Esophagus squamous epithelium (tissue), 4 donors: Measurements from ENCODE around the gene KDM6B.

Source experiments
- POLR2A ChIP-seq, 4 donors: fragments of 450-650 bp; IDR thresholded peaks; one replicate each; pipeline ENCODE4 v1.6.1; 2017; ENCODE audit warnings: antibody characterized with exemption in 4 of 4, mild to moderate bottlenecking in 4 of 4, moderate library complexity in 3 of 4
- TF ChIP-seq, protein P1 (sequence below), 6 experiments: fragments of 450-650 bp in 4 of 6; fragments of 200-600 bp in 2 of 6; sonication (generic) in 2 of 6; IDR thresholded peaks; one replicate each; pipeline ENCODE4 v1.5.1; 2016 to 2019; ENCODE audit warnings: antibody characterized with exemption in 6 of 6, mild to moderate bottlenecking in 4 of 6, moderate library complexity in 4 of 6

DNA sequence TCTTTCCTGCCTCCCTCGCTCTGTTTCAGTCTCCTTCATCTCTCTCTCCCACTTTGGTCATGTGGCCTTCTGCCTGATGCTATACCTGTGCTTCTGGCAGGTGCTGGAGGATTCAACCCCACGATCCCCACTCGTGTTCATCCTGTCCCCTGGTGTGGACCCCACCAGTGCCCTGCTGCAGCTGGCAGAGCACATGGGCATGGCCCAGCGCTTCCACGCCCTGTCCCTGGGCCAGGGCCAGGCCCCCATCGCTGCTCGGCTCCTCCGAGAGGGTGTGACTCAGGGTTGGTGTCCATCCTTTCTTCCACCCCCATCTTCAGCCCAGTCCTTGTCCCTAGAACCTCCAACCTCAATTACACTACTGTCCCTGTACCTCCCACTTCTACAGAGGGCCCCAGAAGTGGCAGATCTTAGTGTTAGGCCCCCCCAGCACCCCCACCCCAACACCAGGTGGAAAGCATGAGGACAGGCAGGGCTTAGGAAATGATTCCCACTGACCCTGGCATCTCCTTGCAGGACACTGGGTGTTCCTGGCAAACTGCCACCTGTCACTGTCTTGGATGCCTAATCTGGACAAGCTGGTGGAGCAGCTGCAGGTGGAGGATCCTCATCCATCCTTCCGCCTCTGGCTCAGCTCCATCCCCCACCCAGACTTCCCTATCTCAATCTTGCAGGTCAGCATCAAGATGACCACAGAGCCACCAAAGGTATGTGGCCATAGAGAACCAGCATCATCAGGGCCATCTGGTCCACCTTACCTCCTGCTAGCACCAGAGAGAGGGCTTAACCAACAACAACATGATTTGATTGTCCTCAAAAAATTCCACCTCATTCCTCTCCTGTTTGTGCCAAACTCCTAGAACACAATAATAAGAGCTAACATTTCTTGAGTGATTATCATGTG is 9.7 kb upstream of the KDM6B start:
- TF ChIP-seq, protein P1, sequence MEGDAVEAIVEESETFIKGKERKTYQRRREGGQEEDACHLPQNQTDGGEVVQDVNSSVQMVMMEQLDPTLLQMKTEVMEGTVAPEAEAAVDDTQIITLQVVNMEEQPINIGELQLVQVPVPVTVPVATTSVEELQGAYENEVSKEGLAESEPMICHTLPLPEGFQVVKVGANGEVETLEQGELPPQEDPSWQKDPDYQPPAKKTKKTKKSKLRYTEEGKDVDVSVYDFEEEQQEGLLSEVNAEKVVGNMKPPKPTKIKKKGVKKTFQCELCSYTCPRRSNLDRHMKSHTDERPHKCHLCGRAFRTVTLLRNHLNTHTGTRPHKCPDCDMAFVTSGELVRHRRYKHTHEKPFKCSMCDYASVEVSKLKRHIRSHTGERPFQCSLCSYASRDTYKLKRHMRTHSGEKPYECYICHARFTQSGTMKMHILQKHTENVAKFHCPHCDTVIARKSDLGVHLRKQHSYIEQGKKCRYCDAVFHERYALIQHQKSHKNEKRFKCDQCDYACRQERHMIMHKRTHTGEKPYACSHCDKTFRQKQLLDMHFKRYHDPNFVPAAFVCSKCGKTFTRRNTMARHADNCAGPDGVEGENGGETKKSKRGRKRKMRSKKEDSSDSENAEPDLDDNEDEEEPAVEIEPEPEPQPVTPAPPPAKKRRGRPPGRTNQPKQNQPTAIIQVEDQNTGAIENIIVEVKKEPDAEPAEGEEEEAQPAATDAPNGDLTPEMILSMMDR (IDR thresholded peaks at IDR 0.05), result no peak
- TF ChIP-seq POLR2A (IDR thresholded peaks at IDR 0.05), result no peak
